T-cell (primary cell): ENCODE results near the gene ERICH3. TPM values are rescaled to one million over a fixed set of nuclear protein-coding genes. Genes with fewer than 3 reads are reported as not detected.

Experiments
- ATAC-seq, 4 experiments: fragments of 200-7000 bp in 3 of 4; fragments of 150-1000 bp in 1 of 4; cut with Tn5 transposase; replicated peaks in 1 of 4; 1 replicate in 3 of 4; 2 replicates in 1 of 4; pipeline ENCODE4 v1.10.0; 2021; ENCODE audit warnings: moderate library complexity in 3 of 4, mild to moderate bottlenecking in 2 of 4, moderate number of reproducible peaks in 1 of 4
- CTCF ChIA-PET, 2 donors: fragments of 300-600 bp; sonication (Branson Sonifier 250); formaldehyde crosslinking; loops; one replicate each; lab custom pipeline; 2022; ENCODE audit warnings: antibody characterized with exemption in 2 of 2; lab: Charles Lee
- POLR2A ChIA-PET, 2 donors: fragments of 300-600 bp; sonication (Branson Sonifier 250); formaldehyde crosslinking; loops; one replicate each; lab custom pipeline; 2022; ENCODE audit warnings: antibody characterized with exemption in 2 of 2; lab: Charles Lee
- DNase-seq, 35 experiments: peaks; one replicate each; pipeline versions ENCODE4 v3.0.0 to v3.0.0-alpha.2; 2013 to 2023
- H3K27ac ChIP-seq: one replicate; pipeline ENCODE4 v1.5.1; 2013; ENCODE audit warnings: low read length
- H3K27me3 ChIP-seq, 2 experiments: replicated peaks in 1 of 2; 1 replicate in 1 of 2; 2 replicates in 1 of 2; pipeline versions ENCODE4 v1.6.1 to v1.7.0; 2013; ENCODE audit warnings: low read length in 1 of 2, mixed read lengths in 1 of 2; ENCODE audit not compliant: control insufficient read depth in 2 of 2, insufficient read depth in 2 of 2; ENCODE audit errors: extremely low read depth in 1 of 2
- H3K36me3 ChIP-seq, 2 donors: 1 replicate in 1 of 2; 2 replicates in 1 of 2; pipeline versions ENCODE4 v1.6.1 to v1.7.0; 2013; ENCODE audit warnings: low read length in 1 of 2; ENCODE audit not compliant: control insufficient read depth in 2 of 2, insufficient read depth in 1 of 2; ENCODE audit errors: extremely low read depth in 1 of 2
- H3K4me1 ChIP-seq, 2 experiments: 1 replicate in 1 of 2; 2 replicates in 1 of 2; pipeline versions ENCODE4 v1.6.1 to v1.7.0; 2013; ENCODE audit warnings: low read length in 2 of 2, mixed read lengths in 1 of 2; ENCODE audit not compliant: insufficient read depth in 2 of 2, control insufficient read depth in 1 of 2; ENCODE audit errors: extremely low read depth in 1 of 2
- H3K4me3 ChIP-seq, 2 donors: 1 replicate in 1 of 2; 2 replicates in 1 of 2; pipeline versions ENCODE4 v1.5.1 to v1.7.0; 2013; ENCODE audit warnings: mild to moderate bottlenecking in 2 of 2, low read length in 1 of 2, moderate library complexity in 1 of 2; ENCODE audit not compliant: control insufficient read depth in 1 of 2; ENCODE audit errors: extremely low read depth in 1 of 2
- H3K9me3 ChIP-seq: 2 replicates; pipeline ENCODE4 v1.7.0; 2013
- H3K27ac Mint-ChIP-seq, 2 donors: one replicate each; pipeline ENCODE4 v1.8.0; 2020 to 2021; ENCODE audit warnings: mild to moderate bottlenecking in 2 of 2, mixed read lengths in 2 of 2
- H3K27me3 Mint-ChIP-seq, 2 donors: one replicate each; pipeline ENCODE4 v1.8.0; 2021 to 2022; ENCODE audit warnings: mixed read lengths in 2 of 2
- H3K36me3 Mint-ChIP-seq: one replicate; pipeline ENCODE4 v1.8.0; 2021; ENCODE audit warnings: mixed read lengths
- H3K4me1 Mint-ChIP-seq, 3 donors: one replicate each; pipeline ENCODE4 v1.8.0; 2020 to 2022; ENCODE audit warnings: mixed read lengths in 3 of 3, mild to moderate bottlenecking in 1 of 3
- H3K4me3 Mint-ChIP-seq, 3 donors: one replicate each; pipeline ENCODE4 v1.8.0; 2020 to 2022; ENCODE audit warnings: mild to moderate bottlenecking in 3 of 3, mixed read lengths in 3 of 3, moderate library complexity in 3 of 3
- H3K9me3 Mint-ChIP-seq, 3 donors: one replicate each; pipeline ENCODE4 v1.8.0; 2020 to 2022; ENCODE audit warnings: mixed read lengths in 3 of 3
- WGBS: methylation state at CpG from one replicate; pipeline ENCODE4 v1.1.5; 2013; ENCODE audit warnings: missing lambda C conversion rate; ENCODE audit not compliant: insufficient coverage; 5-methylcytosine and 5-hydroxymethylcytosine counted together
- total RNA-seq, 35 experiments: library from RNA in 6 of 35; stranded (reverse) in 6 of 35; fragments of 120-200 nt in 1 of 35; gene quantifications; one replicate each; pipeline versions ENCODE4 v1.2.1 to v1.2.4 and lab custom pipeline; 2013 to 2026

ERICH3 gene
- total RNA-seq: under 1 TPM in 1 of 5 donors, not detected in 4; 0.03 TPM
- total RNA-seq (2013): not detected
- total RNA-seq (lab: John Stamatoyannopoulos, UW): 0 to 0.28 (median 0.05) reads per million in 29 experiments

GRCh38 chr1:74673351-74674111, at the start of gene ERICH3:
TSS of gene ERICH3 (minus strand) at chr1:74673792. CDS start at chr1:74673519, 273 bp downstream.
- H3K9me3 Mint-ChIP-seq: peaks cover 6 to 12% (median 11%) of the 10 kb centered on the region in 3 donors
- Histone ChIP-seq H3K36me3 (no peaks in the 10 kb centered on the region), H3K27ac (no peak within 1 kb of the TSS), H3K4me1 (no peaks in the 10 kb centered on the region), H3K9me3 (no peaks in the 10 kb centered on the region), H3K4me3 (no peak within 1 kb of the TSS), H3K27me3 (peaks cover 5 to 11% of the 10 kb centered on the region in 2 experiments)
- ChIA-PET CTCF (no interaction called here), POLR2A (no interaction called here)
- H3K27ac Mint-ChIP-seq: no peak within 1 kb of the TSS
- H3K36me3 Mint-ChIP-seq: no peaks in the 10 kb centered on the region
- no peak for DNase-seq
- H3K4me3 Mint-ChIP-seq: no peak within 1 kb of the TSS
- no peak for ATAC-seq
- peaks cover 4 to 6% (median 4%) of the 10 kb centered on the region in 3 donors for H3K4me1 Mint-ChIP-seq
- 7% methylated on average over 35 of the region's 44 CpGs for WGBS
- peaks cover 34 to 48% of the 10 kb centered on the region in 2 donors for H3K27me3 Mint-ChIP-seq

GRCh38 chr1:74717626-74718025, 44.0 kb upstream of the ERICH3 start:
- Mint-ChIP-seq H3K27me3 (no peaks in the 10 kb centered on the region), H3K4me3 (no peak overlapping the region), H3K4me1 (peaks cover 0 to 8% (median 0%) of the 10 kb centered on the region in 3 donors), H3K9me3 (no peaks in the 10 kb centered on the region), H3K27ac (no peak overlapping the region), H3K36me3 (peaks cover 36% of the 10 kb centered on the region)
- Histone ChIP-seq H3K27ac (no peak overlapping the region), H3K4me1 (no peaks in the 10 kb centered on the region), H3K4me3 (no peak overlapping the region), H3K36me3 (peaks cover 5 to 50% of the 10 kb centered on the region in 2 donors), H3K27me3 (no peaks in the 10 kb centered on the region), H3K9me3 (no peaks in the 10 kb centered on the region)
- DNase-seq (no peak), ATAC-seq (no peak)
- POLR2A ChIA-PET: no interaction called here
- CTCF ChIA-PET: interaction anchor here in 1 of 2 donors (0.7 kb wide), 1 partner anchor 54 kb away, joined by 3 read pairs; no protein-coding TSS in a partner anchor
- WGBS: 100% methylated on average over 2 of the region's 2 CpGs

GRCh38 chr1:74716822-74717221, 43.2 kb upstream of the ERICH3 start:
- DNase-seq: no peak
- Histone ChIP-seq H3K36me3 (peaks cover 5 to 44% of the 10 kb centered on the region in 2 donors), H3K4me1 (no peaks in the 10 kb centered on the region), H3K4me3 (no peak overlapping the region), H3K27me3 (no peaks in the 10 kb centered on the region), H3K9me3 (no peaks in the 10 kb centered on the region), H3K27ac (no peak overlapping the region)
- H3K4me1 Mint-ChIP-seq: peaks cover 0 to 8% (median 0%) of the 10 kb centered on the region in 3 donors
- ChIA-PET CTCF (interaction anchor here in 1 of 2 donors (0.7 kb wide), 1 partner anchor 17 kb away, joined by 3 read pairs; the partner anchor contains the start of gene TYW3), POLR2A (no interaction called here)
- 100% methylated on average over 1 of the region's 1 CpG for WGBS
- no peak overlapping the region for H3K4me3 Mint-ChIP-seq
- peaks cover 36% of the 10 kb centered on the region for H3K36me3 Mint-ChIP-seq
- H3K9me3 Mint-ChIP-seq: no peaks in the 10 kb centered on the region
- H3K27ac Mint-ChIP-seq: no peak overlapping the region
- H3K27me3 Mint-ChIP-seq: no peaks in the 10 kb centered on the region
- ATAC-seq: no peak

GRCh38 chr1:74715806-74716205, 42.2 kb upstream of the ERICH3 start:
- POLR2A ChIA-PET: interaction anchor here in 1 of 2 donors (0.8 kb wide), 1 partner anchor 253 kb away, joined by 5 read pairs; no protein-coding TSS in a partner anchor
- no peak for ATAC-seq
- H3K4me3 ChIP-seq: no peak overlapping the region
- H3K27me3 Mint-ChIP-seq: no peaks in the 10 kb centered on the region
- CTCF ChIA-PET: no interaction called here
- H3K36me3 ChIP-seq: peaks cover 5 to 42% of the 10 kb centered on the region in 2 donors
- H3K36me3 Mint-ChIP-seq: peaks cover 31% of the 10 kb centered on the region
- no peak for DNase-seq
- no peak overlapping the region for H3K27ac ChIP-seq
- WGBS: 100% methylated on average over 1 of the region's 6 CpGs
- peaks cover 0 to 4% (median 0%) of the 10 kb centered on the region in 3 donors for H3K4me1 Mint-ChIP-seq
- no peaks in the 10 kb centered on the region for H3K4me1 ChIP-seq
- H3K27me3 ChIP-seq: no peaks in the 10 kb centered on the region
- no peaks in the 10 kb centered on the region for H3K9me3 Mint-ChIP-seq
- H3K9me3 ChIP-seq: no peaks in the 10 kb centered on the region
- H3K4me3 Mint-ChIP-seq: no peak overlapping the region
- H3K27ac Mint-ChIP-seq: no peak overlapping the region

GRCh38 chr1:74715236-74715502, 41.6 kb upstream of the ERICH3 start:
- peaks cover 2 to 40% of the 10 kb centered on the region in 2 donors for H3K36me3 ChIP-seq
- no peaks in the 10 kb centered on the region for H3K4me1 Mint-ChIP-seq
- H3K27me3 Mint-ChIP-seq: no peaks in the 10 kb centered on the region
- H3K4me3 Mint-ChIP-seq: no peak overlapping the region
- ATAC-seq (no peak), DNase-seq (no peak)
- ChIA-PET POLR2A (interaction anchor here in 1 of 2 donors (0.8 kb wide), 1 partner anchor 252 kb away, joined by 5 read pairs; no protein-coding TSS in a partner anchor), CTCF (no interaction called here)
- H3K27me3 ChIP-seq: no peaks in the 10 kb centered on the region
- no peaks in the 10 kb centered on the region for H3K9me3 ChIP-seq
- no peak overlapping the region for H3K27ac Mint-ChIP-seq
- no peaks in the 10 kb centered on the region for H3K9me3 Mint-ChIP-seq
- no peak overlapping the region for H3K27ac ChIP-seq
- H3K4me1 ChIP-seq: no peaks in the 10 kb centered on the region
- no CpG with 5 or more reads among the region's 1 CpG for WGBS
- H3K4me3 ChIP-seq: no peak overlapping the region
- H3K36me3 Mint-ChIP-seq: peaks cover 31% of the 10 kb centered on the region

- H3K4me1 Mint-ChIP-seq: no peaks in the 10 kb centered on the region
- H3K36me3 Mint-ChIP-seq: peaks cover 27% of the 10 kb centered on the region
- H3K4me1 ChIP-seq: no peaks in the 10 kb centered on the region
- no peak overlapping the region for H3K4me3 ChIP-seq
- H3K27ac ChIP-seq: no peak overlapping the region
- no peak overlapping the region for H3K27ac Mint-ChIP-seq
- peaks cover 0 to 43% of the 10 kb centered on the region in 2 donors for H3K36me3 ChIP-seq
- no peaks in the 10 kb centered on the region for H3K27me3 ChIP-seq
- POLR2A ChIA-PET: no interaction called here
- WGBS: 80% methylated on average over 1 of the region's 1 CpG
- no peak overlapping the region for H3K4me3 Mint-ChIP-seq
- DNase-seq (no peak), ATAC-seq (no peak)
- H3K9me3 ChIP-seq: no peaks in the 10 kb centered on the region
- H3K9me3 Mint-ChIP-seq: no peaks in the 10 kb centered on the region
- CTCF ChIA-PET: interaction anchor here (1.1 to 1.7 kb wide), 3 partner anchors 19 to 25 kb away, joined by 3 to 10 read pairs (median 6); partner anchors contain the start of genes TYW3 (in 2 of the 2) and CRYZ (in 1 of the 2)
- H3K27me3 Mint-ChIP-seq: no peaks in the 10 kb centered on the region
These were observed 41.0 kb upstream of the ERICH3 start for GRCh38 chr1:74714429-74715235.
